Tibial nerve (tissue), 4 donors: ENCODE data around the gene ZNF213. TPM values are rescaled to one million over a fixed set of nuclear protein-coding genes. Genes with fewer than 3 reads are reported as not detected.
A peak's percentile ranks its signal among the peaks of the same experiment; 100 is the strongest.

Source experiments
- DNase-seq, 2 donors: peaks; one replicate each; pipeline ENCODE4 v3.0.0-alpha.2; 2019; ENCODE audit warnings: low spot score in 2 of 2
- H3K27ac ChIP-seq, 4 donors: fragments of 200-600 bp; sonication (generic) in 3 of 4; one replicate each; pipeline ENCODE4 v1.5.1; 2017 to 2019; ENCODE audit warnings: mild to moderate bottlenecking in 1 of 4
- H3K27me3 ChIP-seq, 2 donors: fragments of 200-600 bp; sonication (generic) in 1 of 2; one replicate each; pipeline versions ENCODE4 v1.5.1 to v1.6.0; 2017 to 2019
- H3K36me3 ChIP-seq, 3 donors: fragments of 200-600 bp; sonication (generic); one replicate each; pipeline ENCODE4 v1.5.1; 2018 to 2019
- H3K4me1 ChIP-seq, 4 donors: fragments of 200-600 bp; sonication (generic) in 3 of 4; one replicate each; pipeline ENCODE4 v1.5.1; 2017 to 2019
- H3K4me3 ChIP-seq, 4 donors: fragments of 200-600 bp; sonication (generic) in 3 of 4; one replicate each; pipeline ENCODE4 v1.5.1; 2017 to 2019; ENCODE audit warnings: mild to moderate bottlenecking in 1 of 4, moderate library complexity in 1 of 4
- H3K9me3 ChIP-seq, 4 donors: fragments of 200-600 bp; sonication (generic) in 3 of 4; one replicate each; pipeline ENCODE4 v1.5.1; 2017 to 2019
- CTCF ChIP-seq, 5 experiments: fragments of 200-600 bp in 3 of 5; fragments of 450-650 bp in 2 of 5; sonication (generic) in 3 of 5; IDR thresholded peaks; one replicate each; pipeline ENCODE4 v1.5.1; 2016 to 2019; ENCODE audit warnings: antibody characterized with exemption in 5 of 5, mild to moderate bottlenecking in 3 of 5, moderate library complexity in 2 of 5
- EP300 ChIP-seq, 2 donors: sonication (generic); formaldehyde crosslinking; IDR thresholded peaks; one replicate each; pipeline ENCODE4 v1.6.1; 2017; ENCODE audit warnings: antibody characterized with exemption in 2 of 2, mild to moderate bottlenecking in 1 of 2
- POLR2A ChIP-seq, 2 donors: fragments of 450-650 bp; IDR thresholded peaks; one replicate each; pipeline ENCODE4 v1.6.1; 2017; ENCODE audit warnings: antibody characterized with exemption in 2 of 2, mild to moderate bottlenecking in 2 of 2, moderate library complexity in 2 of 2
- WGBS, 2 donors: methylation state at CpG; one replicate each; pipeline ENCODE4 v1.1.5; 2018; 5-methylcytosine and 5-hydroxymethylcytosine counted together
- total RNA-seq, 4 donors: library from RNA; depleted of rRNA; stranded (reverse); fragments of >200 nt; gene quantifications; one replicate each; pipeline ENCODE4 v1.1.0, GENCODE V29; 2016

The ZNF213 gene
- total RNA-seq, 4 donors from 2014 or later: 7.7 to 17.1 (median 8.9) TPM

GRCh38 chr16:3148256-3149192 is 13.7 kb downstream of the ZNF213 start:
- no peak overlapping the region for H3K4me3 ChIP-seq
- no peaks in the 10 kb centered on the region for H3K36me3 ChIP-seq
- no peaks in the 10 kb centered on the region for H3K9me3 ChIP-seq
- no peak for TF ChIP-seq EP300 (IDR thresholded peaks at IDR 0.05)
- TF ChIP-seq POLR2A (IDR thresholded peaks at IDR 0.05): no peak
- no peak for TF ChIP-seq CTCF (IDR thresholded peaks at IDR 0.05)
- WGBS, 2 donors: 93 to 97% methylated on average over 12 to 13 of the region's 13 CpGs
- H3K4me1 ChIP-seq: peaks cover 0 to 32% (median 9%) of the 10 kb centered on the region in 4 donors
- H3K27me3 ChIP-seq: no peaks in the 10 kb centered on the region
- no peak overlapping the region for H3K27ac ChIP-seq
- no peak for DNase-seq

GRCh38 chr16:3149193-3149530 is 14.3 kb downstream of the ZNF213 start:
- peaks cover 0 to 32% (median 9%) of the 10 kb centered on the region in 4 donors for H3K4me1 ChIP-seq
- peak overlapping the region in 3 of 4 donors; percentile 83 to 86 (median 84) for H3K27ac ChIP-seq
- TF ChIP-seq EP300 (IDR thresholded peaks at IDR 0.05) (no peak), CTCF (IDR thresholded peaks at IDR 0.05) (no peak), POLR2A (IDR thresholded peaks at IDR 0.05) (no peak)
- WGBS, 2 donors: 93 to 95% methylated on average over 5 to 6 of the region's 6 CpGs
- peak overlapping the region in 3 of 4 donors; percentile 67 to 78 (median 68) for H3K4me3 ChIP-seq
- H3K27me3 ChIP-seq: no peaks in the 10 kb centered on the region
- no peak for DNase-seq
- no peaks in the 10 kb centered on the region for H3K36me3 ChIP-seq
- H3K9me3 ChIP-seq: peaks cover 0 to 4% (median 0%) of the 10 kb centered on the region in 4 donors

- no peaks in the 10 kb centered on the region for H3K27me3 ChIP-seq
- DNase-seq: peak in 1 of 2 donors; percentile 58
- no peaks in the 10 kb centered on the region for H3K36me3 ChIP-seq
- no peak for TF ChIP-seq POLR2A (IDR thresholded peaks at IDR 0.05)
- TF ChIP-seq CTCF (IDR thresholded peaks at IDR 0.05): peak; percentile 18 to 47 (median 25)
- peaks cover 0 to 32% (median 9%) of the 10 kb centered on the region in 4 donors for H3K4me1 ChIP-seq
- H3K27ac ChIP-seq: peak overlapping the region; percentile 53 to 86 (median 84)
- peak overlapping the region; percentile 62 to 78 (median 68) for H3K4me3 ChIP-seq
- H3K9me3 ChIP-seq: peaks cover 0 to 10% (median 0%) of the 10 kb centered on the region in 4 donors
- 6 to 7% methylated on average over 25 to 41 of the region's 41 CpGs for WGBS, 2 donors
Observed at GRCh38 chr16:3149630-3150345, 15.0 kb downstream of the ZNF213 start.

GRCh38 chr16:3150346-3151218 is 15.8 kb downstream of the ZNF213 start:
- peak; percentile 91 to 97 for DNase-seq
- Histone ChIP-seq H3K4me1 (peaks cover 0 to 32% (median 9%) of the 10 kb centered on the region in 4 donors), H3K4me3 (peak overlapping the region; percentile 62 to 78 (median 68)), H3K36me3 (no peaks in the 10 kb centered on the region), H3K27me3 (no peaks in the 10 kb centered on the region), H3K9me3 (peaks cover 0 to 15% (median 0%) of the 10 kb centered on the region in 4 donors), H3K27ac (peak overlapping the region; percentile 53 to 86 (median 84))
- no peak for TF ChIP-seq POLR2A (IDR thresholded peaks at IDR 0.05)
- TF ChIP-seq CTCF (IDR thresholded peaks at IDR 0.05): no peak
- TF ChIP-seq EP300 (IDR thresholded peaks at IDR 0.05): peak; percentile 63 to 73
- WGBS, 2 donors: 2% methylated on average over 35 to 48 of the region's 62 CpGs
